Measurements from ENCODE around the gene TTLL11.

The TTLL11 gene

DNA sequence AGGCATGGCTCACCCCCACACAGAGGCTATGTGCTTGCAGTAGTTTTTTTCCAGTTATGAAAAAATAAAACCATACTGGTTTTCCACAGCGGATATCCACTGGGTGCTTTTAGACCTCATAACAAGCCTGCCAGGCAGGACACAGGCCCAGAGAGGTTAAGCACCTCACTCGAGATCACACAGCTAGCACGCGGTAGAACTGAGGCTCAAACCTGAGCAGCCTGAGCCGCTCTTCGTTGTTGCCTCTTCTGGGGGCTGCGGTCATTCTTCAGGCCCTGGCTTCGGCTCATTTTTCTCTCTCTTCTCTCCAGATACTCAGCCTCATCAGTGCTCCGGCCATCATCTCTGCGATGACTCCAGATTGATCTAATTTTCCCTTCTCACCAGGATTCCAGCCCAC, 196.0 kb downstream of the TTLL11 start:
- no peak overlapping the region for H4K8ac ChIP-seq (ENCODE audit: low read depth, low read length)
- H3K4ac ChIP-seq (ENCODE audit: low read length), result no peak overlapping the region
- H3K27ac ChIP-seq (replicated peaks; ENCODE audit: low read length), result no peak overlapping the region
- no peak overlapping the region for H2BK15ac ChIP-seq (ENCODE audit: low read length)
- H3K27me3 ChIP-seq (ENCODE audit: control insufficient read depth in 3 of 3, insufficient read depth in 3 of 3, low read depth in 1 of 3, low read length in 3 of 3), result peaks cover 0 to 5% (median 5%) of the 10 kb centered on the region in 3 experiments
- H3K9ac ChIP-seq (ENCODE audit: low read depth, low read length, poor library complexity), result no peak overlapping the region
- H4K91ac ChIP-seq (ENCODE audit: low read depth, low read length, poor library complexity), result no peak overlapping the region
- H3K9me3 ChIP-seq (replicated peaks in 1 of 2; ENCODE audit: control insufficient read depth in 2 of 2, insufficient read depth in 1 of 2, low read depth in 1 of 2, low read length in 2 of 2), result peaks cover 7 to 9% of the 10 kb centered on the region in 2 donors
- no CpG with 5 or more reads among the region's 10 CpGs for WGBS, 2 donors (ENCODE audit: extremely low coverage in 2 of 2, insufficient read length in 2 of 2, insufficient replicate concordance in 1 of 2)
- H2AFZ ChIP-seq (ENCODE audit: low read length), result no peak overlapping the region
- H3K79me1 ChIP-seq (ENCODE audit: low read depth, low read length), result no peaks in the 10 kb centered on the region
- H2BK120ac ChIP-seq (ENCODE audit: low read depth, low read length), result no peak overlapping the region
- peak overlapping the region; percentile 34 for H3K18ac ChIP-seq (ENCODE audit: low read length)
- H3K4me2 ChIP-seq (ENCODE audit: insufficient read depth, low read length, poor library complexity, severe bottlenecking), result no peak overlapping the region
- H3K4me1 ChIP-seq (ENCODE audit: control insufficient read depth in 2 of 2, insufficient read depth in 1 of 2, low read depth in 1 of 2, low read length in 2 of 2), result peaks cover 8 to 16% of the 10 kb centered on the region in 2 donors
- no peak overlapping the region for H2BK5ac ChIP-seq (ENCODE audit: low read length)
- no peak overlapping the region for H2BK12ac ChIP-seq (ENCODE audit: low read length)
- H3K36me3 ChIP-seq (replicated peaks in 1 of 2; ENCODE audit: control insufficient read depth in 2 of 2, insufficient read depth in 2 of 2, low read length in 2 of 2), result peaks cover 0 to 4% of the 10 kb centered on the region in 2 donors
- no peak overlapping the region for H3K14ac ChIP-seq (ENCODE audit: low read length)
- no peak overlapping the region for H3K23ac ChIP-seq (ENCODE audit: low read depth, low read length, poor library complexity)
- no peak for DNase-seq (ENCODE audit: low spot score)
- H2AK5ac ChIP-seq (ENCODE audit: low read depth, low read length), result no peak overlapping the region
- no peak overlapping the region for H3K4me3 ChIP-seq (ENCODE audit: low read length in 2 of 2)

DNA sequence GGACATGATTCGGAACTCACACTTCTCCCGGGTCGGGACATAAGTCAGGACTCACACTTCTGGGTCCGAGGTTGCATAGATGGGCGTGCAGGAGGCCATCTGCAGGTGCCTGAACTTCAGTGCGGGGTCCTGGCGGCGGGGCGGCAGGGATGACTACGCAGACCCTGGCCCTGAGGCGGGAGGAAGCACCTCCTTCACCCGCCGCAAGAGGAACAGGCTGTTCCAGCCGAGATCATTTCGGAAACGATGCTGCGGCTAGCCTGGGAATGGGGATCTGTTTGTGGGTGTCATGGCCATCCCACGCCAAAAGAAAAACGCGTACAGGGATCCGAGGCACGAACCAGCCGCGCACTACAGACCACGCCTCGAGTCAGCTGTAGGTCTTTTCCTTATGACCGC, 196.6 kb downstream of the TTLL11 start:
- no CpG with 5 or more reads among the region's 27 CpGs for WGBS, 2 donors (ENCODE audit: extremely low coverage in 2 of 2, insufficient read length in 2 of 2, insufficient replicate concordance in 1 of 2)
- H3K18ac ChIP-seq (ENCODE audit: low read length), result peak overlapping the region; percentile 2

DNA sequence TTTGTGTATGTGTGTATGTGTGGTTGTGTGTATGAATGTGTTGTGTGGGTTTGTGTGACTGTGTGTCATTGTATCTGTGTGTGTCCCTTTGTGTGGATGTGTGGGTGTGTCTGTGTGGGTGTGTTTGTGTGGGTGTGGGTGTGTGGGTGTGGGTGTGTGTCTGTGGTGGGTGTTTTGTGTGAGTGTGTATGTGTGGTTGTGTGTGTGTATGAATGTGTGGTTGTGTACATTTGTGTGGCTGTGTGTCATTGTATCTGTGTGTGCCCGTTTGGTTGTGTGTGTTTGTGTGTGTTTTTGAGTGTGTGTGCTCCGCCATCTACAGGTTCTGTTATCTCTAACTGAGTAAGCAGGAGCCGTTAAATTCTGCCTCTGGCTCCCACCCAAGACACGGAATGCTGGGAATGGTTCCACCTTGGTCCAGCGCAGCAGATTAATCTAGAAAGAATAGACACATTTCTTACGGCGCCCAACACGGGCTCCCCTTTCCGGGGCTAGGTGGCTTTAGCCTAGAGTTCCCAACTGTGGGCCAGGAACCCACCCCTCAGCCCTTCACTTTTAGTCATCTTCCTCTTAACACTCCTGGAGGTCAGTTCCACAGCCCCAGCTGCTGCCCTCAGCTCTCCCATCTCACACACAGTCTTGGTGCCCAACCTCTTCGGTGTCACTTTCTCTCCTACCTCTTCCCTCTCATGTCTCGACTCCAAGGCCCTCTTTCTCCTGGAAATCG, 197.1 kb downstream of the TTLL11 start:
- peak overlapping the region; percentile 2 for H3K18ac ChIP-seq (ENCODE audit: low read length)
- H3K4me2 ChIP-seq (ENCODE audit: insufficient read depth, low read length, poor library complexity, severe bottlenecking), result no peak overlapping the region
- H4K8ac ChIP-seq (ENCODE audit: low read depth, low read length), result peak overlapping the region; percentile 7
- no peak overlapping the region for H4K91ac ChIP-seq (ENCODE audit: low read depth, low read length, poor library complexity)
- H3K23ac ChIP-seq (ENCODE audit: low read depth, low read length, poor library complexity), result no peak overlapping the region
- DNase-seq (ENCODE audit: low spot score), result no peak
- peaks cover 7 to 9% of the 10 kb centered on the region in 2 donors for H3K9me3 ChIP-seq (replicated peaks in 1 of 2; ENCODE audit: control insufficient read depth in 2 of 2, insufficient read depth in 1 of 2, low read depth in 1 of 2, low read length in 2 of 2)
- H2BK5ac ChIP-seq (ENCODE audit: low read length), result no peak overlapping the region
- WGBS, 2 donors (ENCODE audit: extremely low coverage in 2 of 2, insufficient read length in 2 of 2, insufficient replicate concordance in 1 of 2), result no CpG with 5 or more reads among the region's 12 CpGs
- peak overlapping the region; percentile 1 for H2AK5ac ChIP-seq (ENCODE audit: low read depth, low read length)
- peaks cover 0 to 5% (median 4%) of the 10 kb centered on the region in 3 experiments for H3K27me3 ChIP-seq (ENCODE audit: control insufficient read depth in 3 of 3, insufficient read depth in 3 of 3, low read depth in 1 of 3, low read length in 3 of 3)
- peaks cover 0 to 4% of the 10 kb centered on the region in 2 donors for H3K36me3 ChIP-seq (replicated peaks in 1 of 2; ENCODE audit: control insufficient read depth in 2 of 2, insufficient read depth in 2 of 2, low read length in 2 of 2)
- H3K4me1 ChIP-seq (ENCODE audit: control insufficient read depth in 2 of 2, insufficient read depth in 1 of 2, low read depth in 1 of 2, low read length in 2 of 2), result peaks cover 8 to 16% of the 10 kb centered on the region in 2 donors
- no peak overlapping the region for H2BK12ac ChIP-seq (ENCODE audit: low read length)
- H3K14ac ChIP-seq (ENCODE audit: low read length), result no peak overlapping the region
- peak overlapping the region; percentile 65 for H3K9ac ChIP-seq (ENCODE audit: low read depth, low read length, poor library complexity)
- H3K4ac ChIP-seq (ENCODE audit: low read length), result no peak overlapping the region
- H2BK15ac ChIP-seq (ENCODE audit: low read length), result peak overlapping the region; percentile 4
- peak overlapping the region; percentile 50 for H3K27ac ChIP-seq (replicated peaks; ENCODE audit: low read length)
- H3K4me3 ChIP-seq (ENCODE audit: low read length in 2 of 2), result peak overlapping the region in 1 of 2 donors; percentile 15
- no peak overlapping the region for H2BK120ac ChIP-seq (ENCODE audit: low read depth, low read length)
- no peaks in the 10 kb centered on the region for H3K79me1 ChIP-seq (ENCODE audit: low read depth, low read length)
- no peak overlapping the region for H2AFZ ChIP-seq (ENCODE audit: low read length)

More for the DNA sequence above, 196.6 kb downstream of the TTLL11 start:
- Histone ChIP-seq H3K36me3 (replicated peaks in 1 of 2; ENCODE audit: control insufficient read depth in 2 of 2, insufficient read depth in 2 of 2, low read length in 2 of 2) (peaks cover 0 to 4% of the 10 kb centered on the region in 2 donors), H3K4me3 (ENCODE audit: low read length in 2 of 2) (no peak overlapping the region), H4K8ac (ENCODE audit: low read depth, low read length) (no peak overlapping the region), H3K79me1 (ENCODE audit: low read depth, low read length) (no peaks in the 10 kb centered on the region), H4K91ac (ENCODE audit: low read depth, low read length, poor library complexity) (no peak overlapping the region), H3K23ac (ENCODE audit: low read depth, low read length, poor library complexity) (no peak overlapping the region), H2BK5ac (ENCODE audit: low read length) (no peak overlapping the region), H2BK15ac (ENCODE audit: low read length) (peak overlapping the region; percentile 4), H3K9me3 (replicated peaks in 1 of 2; ENCODE audit: control insufficient read depth in 2 of 2, insufficient read depth in 1 of 2, low read depth in 1 of 2, low read length in 2 of 2) (peaks cover 7 to 9% of the 10 kb centered on the region in 2 donors), H3K27me3 (ENCODE audit: control insufficient read depth in 3 of 3, insufficient read depth in 3 of 3, low read depth in 1 of 3, low read length in 3 of 3) (peaks cover 0 to 5% (median 4%) of the 10 kb centered on the region in 3 experiments), H3K4me1 (ENCODE audit: control insufficient read depth in 2 of 2, insufficient read depth in 1 of 2, low read depth in 1 of 2, low read length in 2 of 2) (peaks cover 8 to 16% of the 10 kb centered on the region in 2 donors), H3K14ac (ENCODE audit: low read length) (no peak overlapping the region), H2AFZ (ENCODE audit: low read length) (no peak overlapping the region), H2BK120ac (ENCODE audit: low read depth, low read length) (no peak overlapping the region), H3K4ac (ENCODE audit: low read length) (no peak overlapping the region), H2AK5ac (ENCODE audit: low read depth, low read length) (peak overlapping the region; percentile 1), H3K27ac (replicated peaks; ENCODE audit: low read length) (peak overlapping the region; percentile 50), H3K4me2 (ENCODE audit: insufficient read depth, low read length, poor library complexity, severe bottlenecking) (no peak overlapping the region), H2BK12ac (ENCODE audit: low read length) (no peak overlapping the region), H3K9ac (ENCODE audit: low read depth, low read length, poor library complexity) (no peak overlapping the region)
- no peak for DNase-seq (ENCODE audit: low spot score)

DNA sequence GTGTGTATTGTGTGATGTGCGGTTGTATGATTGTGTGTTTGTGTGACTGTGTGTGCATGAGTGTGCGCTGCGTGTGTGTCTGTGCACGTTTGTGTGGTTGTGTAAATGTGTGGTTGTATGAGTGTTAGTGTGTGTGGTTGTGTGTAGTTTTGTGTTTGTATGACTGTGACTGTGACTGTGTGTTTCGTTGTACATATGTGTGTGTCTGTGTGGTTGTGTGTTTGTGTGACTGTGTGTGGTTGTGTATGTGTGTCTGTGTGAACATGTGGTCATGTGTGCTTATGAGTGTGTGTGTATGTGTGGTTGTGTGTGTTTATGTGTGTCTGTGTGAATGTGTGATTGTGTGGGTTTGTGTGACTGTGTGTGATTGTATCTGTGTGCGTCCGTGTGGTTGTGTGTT, 197.8 kb downstream of the TTLL11 start:
- Histone ChIP-seq H2AFZ (ENCODE audit: low read length) (no peak overlapping the region), H3K4ac (ENCODE audit: low read length) (no peak overlapping the region), H3K23ac (ENCODE audit: low read depth, low read length, poor library complexity) (no peak overlapping the region), H3K9me3 (replicated peaks in 1 of 2; ENCODE audit: control insufficient read depth in 2 of 2, insufficient read depth in 1 of 2, low read depth in 1 of 2, low read length in 2 of 2) (peaks cover 5 to 9% of the 10 kb centered on the region in 2 donors), H3K14ac (ENCODE audit: low read length) (peak overlapping the region; percentile 22), H4K91ac (ENCODE audit: low read depth, low read length, poor library complexity) (peak overlapping the region; percentile 13), H2BK12ac (ENCODE audit: low read length) (no peak overlapping the region), H3K18ac (ENCODE audit: low read length) (no peak overlapping the region), H3K4me1 (ENCODE audit: control insufficient read depth in 2 of 2, insufficient read depth in 1 of 2, low read depth in 1 of 2, low read length in 2 of 2) (peaks cover 8 to 19% of the 10 kb centered on the region in 2 donors), H3K79me1 (ENCODE audit: low read depth, low read length) (no peaks in the 10 kb centered on the region), H3K9ac (ENCODE audit: low read depth, low read length, poor library complexity) (peak overlapping the region; percentile 65), H3K36me3 (replicated peaks in 1 of 2; ENCODE audit: control insufficient read depth in 2 of 2, insufficient read depth in 2 of 2, low read length in 2 of 2) (peaks cover 0 to 4% of the 10 kb centered on the region in 2 donors), H3K27ac (replicated peaks; ENCODE audit: low read length) (peak overlapping the region; percentile 33), H4K8ac (ENCODE audit: low read depth, low read length) (no peak overlapping the region), H2BK120ac (ENCODE audit: low read depth, low read length) (no peak overlapping the region), H2BK5ac (ENCODE audit: low read length) (no peak overlapping the region), H3K4me2 (ENCODE audit: insufficient read depth, low read length, poor library complexity, severe bottlenecking) (no peak overlapping the region), H3K27me3 (ENCODE audit: control insufficient read depth in 3 of 3, insufficient read depth in 3 of 3, low read depth in 1 of 3, low read length in 3 of 3) (peaks cover 0 to 5% (median 5%) of the 10 kb centered on the region in 3 experiments), H2BK15ac (ENCODE audit: low read length) (no peak overlapping the region), H2AK5ac (ENCODE audit: low read depth, low read length) (no peak overlapping the region), H3K4me3 (ENCODE audit: low read length in 2 of 2) (peak overlapping the region in 1 of 2 donors; percentile 15)
- no peak for DNase-seq (ENCODE audit: low spot score)
- WGBS, 2 donors (ENCODE audit: extremely low coverage in 2 of 2, insufficient read length in 2 of 2, insufficient replicate concordance in 1 of 2), result 100% methylated on average over 1 to 5 of the region's 7 CpGs
